Stimulated activated CD4-positive, alpha-beta T cell treated with anti-CD3 and anti-CD28 coated beads, Interleukin-4, amount 100 ng/mL, for 48 hours (primary cell): ENCODE measurements around the gene PAQR6.

Experiments used
- DNase-seq, 2 donors: peaks; one replicate each; pipeline ENCODE4 v3.0.0-alpha.2; 2020; ENCODE audit warnings: low read depth in 2 of 2

PAQR6 gene

DNA sequence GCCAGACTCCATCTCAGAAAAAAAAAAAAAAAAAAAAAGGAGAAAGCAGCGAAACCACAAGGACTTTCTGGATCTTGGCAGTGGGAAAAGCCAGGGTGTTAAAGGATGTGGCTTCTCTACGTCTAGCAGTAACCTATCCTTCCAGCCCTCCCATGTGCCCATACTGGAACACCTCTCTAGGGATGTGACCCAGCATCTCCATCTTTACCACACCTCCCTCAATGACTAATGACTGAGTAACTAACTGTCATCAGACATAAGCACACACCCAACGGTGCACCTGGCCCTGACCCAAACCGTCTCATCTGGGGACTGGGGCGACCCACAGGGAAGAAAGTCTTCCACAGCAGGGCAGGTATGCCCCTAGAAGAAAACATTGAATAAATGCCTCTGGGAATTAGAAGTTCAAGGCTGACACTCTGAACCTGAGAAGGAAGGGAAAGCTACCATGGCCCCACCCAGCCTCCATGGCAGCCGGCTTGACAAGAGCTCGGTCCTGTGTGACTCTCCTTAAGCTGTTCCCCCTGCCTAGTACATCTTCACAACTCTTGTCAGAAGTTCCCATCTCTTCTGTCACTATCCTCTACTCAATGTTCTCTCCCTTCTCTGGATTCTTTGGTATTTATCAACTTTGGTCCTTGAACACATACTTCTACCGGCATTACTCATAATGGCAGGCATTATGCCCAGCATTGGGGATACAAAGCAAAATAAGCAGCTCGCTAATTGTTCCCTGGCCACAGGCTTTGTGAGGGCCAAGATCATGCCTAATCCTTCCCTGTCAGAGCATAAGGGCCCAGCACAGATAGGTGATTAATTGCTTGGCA is 14.8 kb upstream of the PAQR6 start:
- no peak for DNase-seq

DNA sequence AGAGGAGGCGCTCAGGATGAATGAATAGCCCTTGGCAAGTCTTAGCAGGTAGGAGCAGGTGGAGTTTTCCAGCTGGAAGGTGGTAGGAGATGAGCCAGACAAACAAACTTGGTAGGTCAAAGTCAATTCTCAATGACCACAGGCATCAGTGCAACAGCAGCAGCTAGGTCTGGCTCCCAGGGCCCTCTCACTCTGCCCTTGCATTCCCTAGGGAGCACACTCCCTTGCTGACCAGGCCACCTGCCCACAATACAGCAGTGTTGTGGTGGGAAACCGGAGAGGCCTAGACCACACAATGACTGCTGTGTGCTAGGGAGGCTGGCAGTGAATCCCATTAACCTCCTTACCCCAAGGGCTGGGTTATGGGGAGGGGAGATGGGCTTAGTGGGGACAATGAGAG is 13.0 kb upstream of the PAQR6 start:
- no peak for DNase-seq

DNA sequence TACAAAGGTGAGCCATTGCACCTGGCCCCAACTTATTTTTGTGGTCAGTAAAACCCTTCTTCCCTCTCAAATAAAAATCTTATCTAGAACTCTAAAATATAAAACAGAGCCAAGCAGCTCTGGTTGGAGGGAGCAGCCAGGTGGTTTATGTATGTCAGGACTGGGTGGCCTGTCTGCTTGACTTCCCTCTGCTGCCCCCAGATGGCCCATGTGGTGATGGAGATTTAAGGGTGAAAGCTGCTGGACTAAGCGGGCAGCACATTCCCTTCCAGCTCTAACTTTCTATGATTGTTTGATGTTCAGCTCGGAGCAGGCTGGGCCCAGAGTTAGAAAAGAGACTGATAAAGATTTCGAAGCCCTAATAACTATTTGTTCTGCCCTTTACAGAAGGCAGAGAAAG is 11.9 kb upstream of the PAQR6 start:
- DNase-seq: no peak

DNA sequence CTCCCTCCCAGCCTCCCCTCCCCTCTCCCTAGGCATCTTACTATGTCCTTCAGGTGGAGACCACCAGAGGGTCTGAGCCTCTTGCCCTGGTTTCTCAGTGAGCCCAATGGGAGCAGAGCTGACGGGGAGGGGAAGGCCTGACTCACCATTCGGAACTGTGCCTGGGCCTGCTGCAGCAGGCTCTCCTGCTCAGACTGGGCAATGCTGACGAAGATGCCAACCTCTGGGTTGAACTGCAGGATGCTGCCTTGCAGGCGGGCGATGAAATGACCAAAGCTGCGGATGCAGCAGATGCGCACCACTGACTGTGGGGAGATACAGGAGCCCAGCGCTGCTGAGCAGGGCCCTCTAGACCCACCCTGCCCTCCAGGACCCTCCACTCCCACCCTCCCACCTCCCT is 11.0 kb upstream of the PAQR6 start:
- DNase-seq: no peak

DNA sequence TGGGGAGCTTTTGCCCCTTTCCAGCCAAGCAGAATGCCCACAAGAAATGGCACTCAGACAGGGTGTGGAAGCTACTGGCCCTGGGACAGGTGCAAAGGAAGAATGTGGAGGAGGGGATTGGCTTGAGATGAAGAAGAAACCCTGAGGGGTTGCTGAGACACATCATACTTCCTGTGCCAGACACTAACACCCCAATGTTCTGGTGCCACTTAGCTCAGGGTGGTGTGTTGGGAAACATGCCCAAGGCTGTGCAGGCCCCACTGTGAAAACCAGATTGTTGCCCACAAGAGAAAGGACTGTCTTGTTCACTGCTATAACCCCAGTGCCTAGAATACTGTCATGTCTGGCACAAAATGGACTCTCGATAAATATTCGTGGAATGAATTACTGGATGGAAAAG is 9.9 kb upstream of the PAQR6 start:
- DNase-seq: no peak

DNA sequence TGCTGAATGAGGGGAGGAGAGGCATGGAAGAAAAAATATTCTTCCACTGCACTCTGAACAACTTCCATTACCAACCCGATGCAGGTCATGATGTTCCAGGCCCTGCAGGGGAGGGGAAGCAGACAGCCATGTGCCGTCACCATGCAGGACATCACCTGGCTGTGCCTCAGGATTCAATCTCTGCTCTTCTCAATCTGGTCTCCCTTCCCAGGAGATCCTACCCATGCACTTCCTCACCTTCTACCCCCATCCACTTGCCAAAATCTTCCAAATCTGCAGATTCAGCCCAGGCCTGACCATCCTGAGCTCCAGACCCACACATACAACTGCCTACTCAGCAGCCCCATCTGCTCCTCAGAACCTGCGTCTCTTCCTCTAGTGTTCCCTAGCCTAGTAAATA is 5.8 kb upstream of the PAQR6 start:
- no peak for DNase-seq

DNA sequence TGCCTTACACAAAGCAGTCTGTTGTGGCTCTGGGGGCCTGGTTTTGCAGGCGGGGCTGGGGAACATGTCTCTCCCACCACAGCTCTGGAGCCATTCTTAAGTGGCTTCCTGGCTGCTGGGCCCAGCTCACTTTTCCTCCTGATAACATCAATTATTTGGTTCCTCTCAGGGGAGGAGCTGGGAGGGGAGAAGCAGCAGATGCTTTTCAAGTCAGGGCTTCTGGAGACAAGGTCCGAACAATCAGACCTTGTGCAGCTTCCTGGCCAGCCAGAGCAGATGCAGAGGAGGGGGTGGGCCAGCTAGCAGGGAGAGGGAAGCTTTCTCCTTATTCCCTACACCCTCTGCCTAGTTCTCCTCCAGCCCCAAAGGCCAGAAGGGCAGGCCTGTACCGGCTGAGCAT is 3.7 kb upstream of the PAQR6 start:
- no peak for DNase-seq

DNA sequence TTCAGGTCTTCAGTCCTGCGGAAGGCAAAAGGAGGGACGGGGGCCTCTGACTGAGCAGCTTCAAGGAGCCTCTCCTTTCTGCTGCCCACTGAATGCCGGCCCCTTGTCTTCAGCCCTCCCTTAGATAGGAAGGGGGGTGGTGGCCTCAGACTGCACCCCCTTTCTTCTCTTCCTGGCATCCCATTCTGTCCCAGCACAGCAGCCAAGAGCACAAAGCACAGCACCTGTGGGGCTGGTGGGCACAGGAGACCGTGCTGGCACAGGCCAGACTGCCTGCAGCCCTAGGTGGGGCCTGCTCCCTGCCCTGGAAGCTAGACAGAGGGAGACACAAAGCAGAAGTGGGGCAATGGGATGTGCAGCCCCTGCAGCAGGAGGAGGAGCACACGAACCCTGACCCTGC is 1.7 kb upstream of the PAQR6 start:
- DNase-seq: no peak

DNA sequence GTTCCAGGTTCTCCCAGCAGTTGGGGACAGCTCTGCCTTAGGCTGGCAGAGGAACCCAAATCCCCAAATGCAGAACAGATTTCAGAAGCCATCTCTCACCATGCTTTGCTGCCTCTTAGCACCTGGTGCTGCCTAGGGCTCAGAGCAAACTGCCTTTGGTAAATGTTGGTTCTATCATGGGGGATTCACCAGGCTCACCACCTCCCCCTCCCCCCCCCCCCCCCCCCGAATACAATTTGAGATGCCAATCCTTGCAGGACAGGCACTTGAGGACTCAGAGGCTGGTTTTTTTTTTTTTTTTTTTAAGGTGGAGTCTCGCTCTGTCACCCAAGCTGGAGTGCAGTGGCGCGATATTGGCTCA is 447 bp upstream of the PAQR6 start:
- DNase-seq: no peak

DNA sequence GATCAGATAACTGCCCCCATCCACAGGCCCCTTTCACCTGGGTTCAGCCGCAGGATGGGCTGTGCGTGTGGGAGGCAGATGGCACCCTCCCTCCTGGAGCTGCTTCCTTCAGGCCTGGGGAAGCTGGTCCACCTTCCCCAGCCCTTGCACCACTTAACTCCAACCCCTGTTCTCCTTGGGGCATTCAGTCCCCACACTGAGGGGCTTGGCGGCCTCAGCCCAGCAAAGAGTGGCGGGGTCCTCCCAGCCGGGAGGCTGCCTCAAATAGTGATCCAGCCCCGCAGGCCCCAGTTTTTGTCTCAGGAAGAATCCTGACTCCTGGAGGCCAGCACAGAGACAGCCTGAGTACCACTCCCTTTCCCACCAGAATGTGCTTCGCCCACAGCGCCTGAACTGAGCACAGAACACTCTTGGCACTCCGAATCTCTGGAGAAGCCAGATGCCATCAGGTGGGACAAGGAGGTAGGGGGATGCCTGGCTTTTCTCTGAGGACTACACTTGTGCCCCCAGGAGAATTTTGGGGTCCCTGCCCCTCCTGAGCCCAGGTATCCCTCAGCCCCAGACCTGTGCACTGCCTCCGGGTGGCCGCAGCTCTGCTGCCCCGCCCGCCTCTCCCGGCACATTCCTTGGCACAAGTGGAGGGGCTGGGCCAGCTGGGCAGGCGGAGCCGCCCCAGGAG is 936 bp downstream of the PAQR6 start:
- DNase-seq: no peak

DNA sequence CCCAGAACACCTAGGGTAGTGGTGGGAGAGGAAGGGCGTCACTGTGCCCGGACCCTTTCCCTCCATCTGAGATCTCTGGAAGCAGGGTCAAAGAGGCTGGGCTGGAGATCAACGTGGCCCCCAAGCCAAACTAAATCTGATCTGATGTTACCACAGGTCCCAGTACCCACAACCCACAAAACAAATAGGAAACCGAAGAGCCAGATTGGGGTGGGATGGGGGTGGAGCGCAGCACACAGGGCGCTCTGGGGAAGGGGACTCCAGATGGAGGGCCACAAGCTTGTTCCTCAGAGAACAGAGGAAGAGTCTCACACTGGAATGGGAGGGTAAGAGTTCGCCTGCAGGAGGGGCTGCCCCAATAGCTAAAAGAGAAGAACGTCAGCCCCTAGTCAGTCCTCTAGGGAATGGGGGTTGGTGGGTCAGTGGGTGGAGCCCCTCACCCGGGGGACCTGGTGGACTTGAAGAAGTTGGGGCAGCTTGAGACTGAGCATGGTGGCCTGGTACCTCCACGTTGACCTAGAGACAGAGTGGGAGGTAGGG is 1.5 kb downstream of the PAQR6 start:
- no peak for DNase-seq

DNA sequence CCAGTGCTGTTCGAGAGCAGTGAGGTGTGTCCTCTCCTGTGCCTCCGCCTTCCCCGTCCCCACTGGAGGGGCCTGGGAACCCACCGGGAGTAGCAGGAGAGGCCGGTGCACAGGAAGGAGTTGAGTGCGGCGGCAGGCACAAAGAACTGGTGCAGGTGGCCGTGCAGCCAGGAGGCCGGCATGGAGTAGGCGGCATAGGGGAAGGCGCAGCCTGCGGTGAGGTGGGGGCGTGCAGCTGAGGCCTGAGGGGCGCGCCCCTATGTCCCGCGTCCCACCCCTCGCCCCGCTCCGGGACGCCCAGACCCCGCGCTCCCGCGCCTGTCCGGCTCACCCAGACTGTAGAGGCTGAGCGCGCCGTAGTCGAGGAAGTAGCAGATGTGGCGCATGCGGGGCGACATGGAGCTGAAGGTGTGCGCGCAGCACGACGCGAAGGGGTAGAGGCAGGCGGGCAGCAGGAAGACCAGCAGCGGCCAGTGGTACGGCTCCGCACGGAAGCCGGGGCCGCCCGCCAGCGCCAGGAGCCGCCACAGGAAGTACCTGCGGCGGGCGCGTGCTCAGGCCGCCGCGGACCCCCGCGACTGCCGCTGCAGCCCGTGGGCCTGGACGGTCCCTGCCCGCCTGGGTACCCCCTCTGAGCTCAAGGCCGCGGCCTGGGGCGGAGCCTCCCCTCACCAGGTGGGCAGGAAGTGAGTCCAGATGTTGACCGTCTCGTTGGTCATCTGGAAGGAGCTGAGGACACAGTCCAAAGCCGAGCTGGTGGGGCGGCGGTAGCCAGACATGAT is 2.2 kb downstream of the PAQR6 start:
- no peak for DNase-seq

DNA sequence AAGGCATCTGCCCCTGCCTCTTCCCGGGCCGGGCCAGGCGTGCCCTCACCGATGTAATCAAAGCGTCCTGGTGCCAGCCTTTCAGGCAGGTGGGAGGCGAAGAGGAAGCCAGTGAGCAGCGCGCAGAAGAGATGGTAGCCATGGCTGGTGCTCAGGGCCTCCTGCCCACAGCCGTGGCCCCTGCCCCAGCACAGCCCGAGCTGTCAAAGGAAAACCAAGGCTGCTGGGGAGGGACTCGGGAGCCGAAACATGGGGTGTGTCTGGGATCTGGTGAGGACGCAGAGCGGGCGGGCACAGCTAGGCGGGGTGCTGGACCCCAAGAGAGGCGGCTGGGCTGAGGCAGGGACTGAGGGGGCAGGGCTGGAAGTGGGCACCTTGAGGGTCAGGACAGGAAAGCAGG is 3.1 kb downstream of the PAQR6 start:
- no peak for DNase-seq

DNA sequence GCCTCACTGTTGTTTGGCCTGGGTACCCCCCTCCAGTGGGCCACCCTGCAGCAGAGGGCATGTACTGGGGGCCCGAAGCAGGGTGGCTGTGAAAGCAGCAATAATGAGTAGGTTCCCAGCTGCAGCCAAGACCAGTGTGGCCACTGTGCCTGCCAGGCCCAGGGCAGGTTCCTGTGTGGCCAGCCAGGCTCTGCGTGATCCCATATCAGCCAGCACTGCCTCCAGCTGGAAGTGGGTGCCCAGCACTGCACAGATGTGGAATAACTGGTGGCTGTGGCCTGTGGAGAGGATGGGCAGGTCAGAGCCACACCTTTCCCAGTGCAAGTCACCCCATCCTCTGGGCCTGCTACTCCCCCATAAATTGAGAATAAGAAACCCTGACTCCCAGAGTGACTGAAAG is 3.7 kb downstream of the PAQR6 start:
- DNase-seq: no peak

DNA sequence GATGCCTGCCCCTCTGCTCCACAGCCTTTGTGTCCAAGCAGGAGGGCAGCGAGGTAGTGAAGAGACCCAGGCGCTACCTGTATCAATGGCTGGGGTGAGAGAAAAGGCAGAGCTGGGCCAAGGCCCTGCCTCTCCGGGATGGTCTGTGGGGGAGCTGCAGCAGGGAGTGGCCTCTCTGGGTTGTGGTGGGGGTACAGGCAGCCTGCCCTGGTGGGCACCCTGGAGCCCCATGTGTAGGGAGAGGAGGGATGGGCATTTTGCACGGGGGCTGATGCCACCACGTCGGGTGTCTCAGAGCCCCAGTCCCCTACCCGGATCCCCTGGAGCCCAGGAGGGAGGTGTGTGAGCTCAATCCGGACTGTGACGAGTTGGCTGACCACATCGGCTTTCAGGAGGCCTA is 5.1 kb downstream of the PAQR6 start:
- no peak for DNase-seq

DNA sequence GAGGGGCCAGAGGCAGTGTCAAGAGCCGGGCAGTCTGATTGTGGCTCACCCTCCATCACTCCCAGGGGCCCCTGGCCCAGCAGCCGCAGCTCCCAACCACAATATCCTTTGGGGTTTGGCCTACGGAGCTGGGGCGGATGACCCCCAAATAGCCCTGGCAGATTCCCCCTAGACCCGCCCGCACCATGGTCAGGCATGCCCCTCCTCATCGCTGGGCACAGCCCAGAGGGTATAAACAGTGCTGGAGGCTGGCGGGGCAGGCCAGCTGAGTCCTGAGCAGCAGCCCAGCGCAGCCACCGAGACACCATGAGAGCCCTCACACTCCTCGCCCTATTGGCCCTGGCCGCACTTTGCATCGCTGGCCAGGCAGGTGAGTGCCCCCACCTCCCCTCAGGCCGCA is 5.9 kb downstream of the PAQR6 start, which contains the start of gene BGLAP:
Gene BGLAP, plus strand, starts transcription at position 259 of the 400 bp plus-strand sequence. Its CDS starts 48 bp downstream, at position 307.
- DNase-seq: no peak

DNA sequence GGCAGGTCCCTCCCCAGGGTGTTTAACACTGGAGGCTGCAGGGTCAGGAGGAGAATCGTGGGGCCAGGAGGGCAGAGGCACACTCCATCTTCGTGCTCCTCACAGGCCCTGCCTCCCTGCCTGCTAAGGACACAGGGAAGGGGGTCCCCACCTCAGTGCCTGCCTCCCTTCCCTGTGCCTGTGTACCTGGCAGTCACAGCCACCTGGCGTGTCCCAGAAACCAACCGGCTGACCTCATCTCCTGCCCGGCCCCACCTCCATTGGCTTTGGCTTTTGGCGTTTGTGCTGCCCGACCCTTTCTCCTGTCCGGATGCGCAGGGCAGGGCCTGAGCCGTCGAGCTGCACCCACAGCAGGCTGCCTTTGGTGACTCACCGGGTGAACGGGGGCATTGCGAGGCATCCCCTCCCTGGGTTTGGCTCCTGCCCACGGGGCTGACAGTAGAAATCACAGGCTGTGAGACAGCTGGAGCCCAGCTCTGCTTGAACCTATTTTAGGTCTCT is 6.5 kb downstream of the PAQR6 start:
- DNase-seq: no peak

DNA sequence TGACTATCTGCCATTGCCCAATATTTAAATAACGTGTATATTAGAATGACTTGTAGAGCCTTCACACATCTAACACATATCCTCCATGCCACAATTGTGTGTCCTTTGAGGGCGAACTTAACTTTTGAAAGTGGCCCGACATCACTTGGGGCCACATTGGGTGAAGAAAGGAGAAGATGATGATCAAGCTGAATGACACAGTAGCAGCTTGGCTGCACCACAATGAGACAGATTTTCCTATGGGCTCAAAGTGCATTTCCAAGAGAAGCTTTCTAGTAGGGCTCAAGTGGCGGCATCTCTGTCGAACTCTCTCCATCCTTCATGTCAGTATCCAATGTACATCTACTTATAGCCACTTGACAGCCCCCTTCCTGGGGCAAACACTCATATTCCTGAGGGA is 9.6 kb downstream of the PAQR6 start:
- no peak for DNase-seq

DNA sequence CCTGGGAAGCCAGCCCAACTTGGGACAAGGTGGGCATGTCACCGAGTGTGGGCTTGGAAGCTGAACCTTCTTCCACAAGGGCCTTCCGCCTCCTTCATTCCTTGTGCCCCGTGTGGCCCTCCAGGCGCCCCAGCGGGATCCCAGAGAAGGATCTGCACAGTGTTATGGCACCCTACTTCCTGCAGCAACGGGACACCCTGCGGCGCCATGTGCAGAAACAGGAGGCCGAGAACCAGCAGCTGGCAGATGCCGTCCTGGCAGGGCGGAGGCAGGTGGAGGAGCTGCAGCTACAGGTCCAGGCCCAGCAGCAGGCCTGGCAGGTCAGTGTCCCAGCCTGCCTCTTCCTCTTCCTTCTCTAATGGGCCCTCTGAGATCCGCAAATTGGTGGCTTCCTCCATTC is 11.7 kb downstream of the PAQR6 start:
- DNase-seq: no peak

DNA sequence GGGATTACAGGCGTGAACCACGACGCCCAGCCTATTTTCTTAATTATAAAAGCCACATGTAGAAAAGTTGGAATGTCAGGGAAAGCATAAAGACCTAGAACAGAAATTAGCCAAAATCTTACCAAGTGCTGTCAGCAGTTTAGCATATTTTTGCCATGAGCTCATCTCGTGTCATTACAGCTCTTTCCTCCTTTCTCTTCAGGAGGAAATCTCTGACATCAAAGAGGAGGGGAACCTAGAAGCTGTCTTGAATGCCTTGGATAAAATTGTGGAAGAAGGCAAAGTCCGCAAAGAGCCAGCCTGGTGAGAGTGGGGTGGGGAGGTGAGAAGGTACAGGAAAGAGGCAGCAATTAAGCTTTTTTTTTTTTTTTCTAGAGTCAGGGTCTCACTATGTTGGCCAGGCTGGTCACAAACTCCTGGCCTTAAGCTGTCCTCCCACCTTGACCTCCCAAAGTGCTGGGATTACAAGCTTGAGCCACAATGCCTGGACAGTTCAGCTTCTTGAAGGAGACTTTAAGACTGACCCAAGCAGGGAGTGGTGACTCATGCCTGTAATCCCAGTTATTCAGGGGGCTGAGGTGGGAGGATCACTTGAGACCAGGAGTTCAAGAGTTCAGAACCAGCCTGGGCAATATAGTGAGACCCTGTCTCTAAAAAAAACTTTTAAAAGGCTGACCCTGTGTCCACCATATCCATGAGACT is 14.3 kb downstream of the PAQR6 start:
- no peak for DNase-seq

DNA sequence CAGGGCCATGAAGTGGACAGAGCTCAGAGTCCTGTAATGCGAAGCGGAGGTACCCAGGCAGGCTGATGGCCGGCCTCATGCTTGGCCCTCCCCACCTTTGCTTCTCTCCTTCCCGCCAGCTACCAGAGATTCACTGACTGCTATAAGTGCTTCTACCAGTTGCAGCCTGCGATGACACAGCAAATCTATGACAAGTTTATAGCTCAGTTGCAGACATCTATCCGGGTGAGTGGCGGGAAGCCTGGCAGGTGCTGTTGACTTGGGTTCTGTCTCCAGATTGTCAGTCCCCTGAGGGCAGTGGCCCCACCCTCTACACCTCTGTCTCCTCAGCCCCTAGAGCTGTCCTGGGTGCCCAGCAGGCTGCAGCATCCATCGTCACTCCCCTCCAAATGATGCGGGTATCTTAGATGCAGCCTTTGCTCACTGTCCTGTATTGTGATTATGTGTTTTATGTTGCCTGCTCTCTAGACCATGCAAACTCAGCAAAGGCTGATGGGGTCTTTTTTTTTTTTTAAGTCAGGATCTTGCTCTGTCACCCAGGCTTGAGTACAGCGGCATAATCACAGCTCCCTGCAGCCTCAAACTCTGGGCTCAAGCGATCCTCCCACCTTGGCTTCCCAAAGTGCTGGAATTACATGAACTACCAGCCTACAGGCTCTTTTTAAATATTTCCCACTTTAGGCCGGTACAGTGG is 15.5 kb downstream of the PAQR6 start:
- no peak for DNase-seq
